Pancreas (tissue), 10 donors: Measurements from ENCODE around the gene AAK1. TPM values are rescaled to one million over a fixed set of nuclear protein-coding genes. Genes with fewer than 3 reads are reported as not detected.

Source experiments
- ATAC-seq, 4 donors: fragments of 200-7000 bp; cut with Tn5 transposase; one replicate each; pipeline versions ENCODE4 v1.8.0 to v1.9.1; 2020; ENCODE audit warnings: mild to moderate bottlenecking in 4 of 4, moderate library complexity in 4 of 4
- DNase-seq, 6 donors: peaks; one replicate each; pipeline ENCODE4 v3.0.0-alpha.2; 2020
- FAIRE-seq: peaks from 2 replicates; lab custom pipeline; 2012; peaks lifted over from hg19 to GRCh38; lab: Jason Lieb, UNC
- H3K27ac ChIP-seq, 4 donors: fragments of 200-600 bp; sonication (generic); 1 replicate in 3 of 4; 2 replicates in 1 of 4; pipeline versions ENCODE4 v1.5.0 to v1.8.0; 2020
- H3K27me3 ChIP-seq, 4 donors: fragments of 200-600 bp; one replicate each; pipeline ENCODE4 v1.8.0; 2021
- H3K36me3 ChIP-seq, 3 donors: fragments of 200-600 bp; sonication (generic) in 1 of 3; one replicate each; pipeline versions ENCODE4 v1.5.0 to v1.8.0; 2020 to 2021
- H3K4me1 ChIP-seq, 3 donors: fragments of 200-600 bp; one replicate each; pipeline ENCODE4 v1.8.0; 2021
- H3K4me3 ChIP-seq, 4 donors: fragments of 200-600 bp; sonication (generic) in 2 of 4; one replicate each; pipeline versions ENCODE4 v1.5.0 to v1.8.0; 2020 to 2021
- H3K9me3 ChIP-seq, 4 donors: fragments of 200-600 bp; one replicate each; pipeline ENCODE4 v1.8.0; 2021
- WGBS, 2 donors: extraction: QIAGEN DNeasy Blood & Tissue Kit; methylation state at CpG; one replicate each; pipeline ENCODE4 v1.1.7; 2013; 5-methylcytosine and 5-hydroxymethylcytosine counted together
- intact Hi-C, 3 donors: fragments of 100-400 bp; cut with DNase I; formaldehyde crosslinking; loops; one replicate each; pipeline versions ENCODE4 v1.11.1 to v1.14.2; 2022
- polyA plus RNA-seq, 2 donors: library from polyadenylated mRNA; stranded (reverse); fragments of 200-250 nt; gene quantifications; one replicate each; pipeline ENCODE4 v1.2.3, GENCODE V29; 2013
- total RNA-seq, 6 donors: library from RNA; stranded (reverse); fragmentation: NEBNext Ultra II Directional in 4 of 6; extraction: Animal tissue kit (Norgen Biotek cat#: 25700) in 4 of 6; gene quantifications; one replicate each; pipeline versions ENCODE4 v1.2.1 to v1.2.4, GENCODE V29; 2021 to 2023
- TF ChIP-seq, protein P1 (sequence below), 4 donors: fragments of 200-600 bp; sonication (generic) in 3 of 4; IDR thresholded peaks; one replicate each; pipeline versions ENCODE4 v1.5.0 to v1.8.0; 2021; ENCODE audit warnings: antibody characterized with exemption in 4 of 4
- donor health status: healthy with polysubstance abuse.
- donor health status: DM: no; HTN: no; CAD: no; lungs with moderate emphysema.
- donor health status: DM: no; HTN: no; CAD: no.
- donor health status: control.
- donor health status: control.
- donor health status: Bipolar disorder and iron deficiency.
- donor health status: DM: yes; HTN: yes; CAD: no.
- donor health status: DM: no; HTN: no; CAD: no.
- donor health status: DM: no; HTN: no; CAD: no.
- donor health status: DM: yes; HTN: yes; CAD: no.

AAK1 gene
- total and polyA plus RNA-seq, 8 donors: 20.6 to 45.1 (median 32.5) TPM

DNA sequence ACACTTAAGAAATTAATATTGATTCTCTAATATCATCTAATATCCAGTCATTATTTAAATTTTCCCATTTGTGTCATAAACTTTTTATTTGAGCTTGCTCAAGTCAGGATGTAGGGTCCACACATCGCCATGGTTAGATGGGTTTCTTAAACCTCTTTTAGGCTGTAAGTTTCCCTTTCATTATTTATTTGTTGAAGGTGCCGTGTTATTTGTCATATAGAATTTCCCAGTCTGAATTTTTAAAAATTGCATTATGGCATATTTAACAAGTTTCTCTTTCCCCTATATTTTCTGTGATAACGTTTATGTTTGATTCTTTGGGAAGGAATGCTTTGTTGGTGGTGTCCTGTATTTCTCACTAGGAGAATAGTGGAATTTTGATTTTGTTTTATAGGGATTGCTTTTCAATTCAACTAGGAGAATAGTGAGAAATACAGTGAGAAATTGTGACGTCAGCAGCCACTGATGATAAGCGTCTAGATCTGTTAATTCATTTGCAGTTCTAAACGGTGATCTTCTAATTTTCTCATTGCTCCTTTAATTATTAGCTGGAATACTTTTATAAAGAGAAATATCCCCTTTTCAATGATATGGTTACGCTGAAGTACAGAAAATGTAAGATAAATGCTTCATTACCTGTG, 44.6 kb upstream of the AAK1 start:
- no peak overlapping the region for H3K27ac ChIP-seq
- H3K4me3 ChIP-seq: no peak overlapping the region
- no peaks in the 10 kb centered on the region for H3K36me3 ChIP-seq
- WGBS, 2 donors: 84 to 92% methylated on average over 7 of the region's 7 CpGs
- peaks cover 23 to 28% (median 26%) of the 10 kb centered on the region in 3 donors for H3K4me1 ChIP-seq
- FAIRE-seq (no peak), ATAC-seq (no peak), DNase-seq (no peak)
- no peaks in the 10 kb centered on the region for H3K27me3 ChIP-seq
- intact Hi-C loops: no loop called here
- no peaks in the 10 kb centered on the region for H3K9me3 ChIP-seq
- TF ChIP-seq, protein P1, sequence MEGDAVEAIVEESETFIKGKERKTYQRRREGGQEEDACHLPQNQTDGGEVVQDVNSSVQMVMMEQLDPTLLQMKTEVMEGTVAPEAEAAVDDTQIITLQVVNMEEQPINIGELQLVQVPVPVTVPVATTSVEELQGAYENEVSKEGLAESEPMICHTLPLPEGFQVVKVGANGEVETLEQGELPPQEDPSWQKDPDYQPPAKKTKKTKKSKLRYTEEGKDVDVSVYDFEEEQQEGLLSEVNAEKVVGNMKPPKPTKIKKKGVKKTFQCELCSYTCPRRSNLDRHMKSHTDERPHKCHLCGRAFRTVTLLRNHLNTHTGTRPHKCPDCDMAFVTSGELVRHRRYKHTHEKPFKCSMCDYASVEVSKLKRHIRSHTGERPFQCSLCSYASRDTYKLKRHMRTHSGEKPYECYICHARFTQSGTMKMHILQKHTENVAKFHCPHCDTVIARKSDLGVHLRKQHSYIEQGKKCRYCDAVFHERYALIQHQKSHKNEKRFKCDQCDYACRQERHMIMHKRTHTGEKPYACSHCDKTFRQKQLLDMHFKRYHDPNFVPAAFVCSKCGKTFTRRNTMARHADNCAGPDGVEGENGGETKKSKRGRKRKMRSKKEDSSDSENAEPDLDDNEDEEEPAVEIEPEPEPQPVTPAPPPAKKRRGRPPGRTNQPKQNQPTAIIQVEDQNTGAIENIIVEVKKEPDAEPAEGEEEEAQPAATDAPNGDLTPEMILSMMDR (IDR thresholded peaks at IDR 0.05): no peak

DNA sequence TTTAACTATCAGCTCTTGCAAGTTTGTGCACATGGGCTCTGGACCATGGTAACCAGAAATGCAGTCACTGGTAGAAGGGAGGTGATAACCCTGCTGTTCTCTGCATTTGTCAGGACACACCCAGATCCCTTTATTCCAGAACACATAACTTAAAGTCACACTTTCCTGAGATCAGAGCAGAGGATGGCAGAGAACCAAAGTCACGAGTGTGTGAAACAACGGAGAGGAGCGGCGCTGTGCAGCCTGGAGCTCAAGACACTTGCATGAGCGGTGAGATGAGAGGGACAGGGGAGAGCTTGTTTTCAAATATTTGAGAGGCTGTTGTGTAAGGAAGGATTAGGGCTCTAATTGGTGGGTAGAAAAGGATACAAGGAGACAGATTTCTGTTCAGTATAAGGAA, 43.3 kb upstream of the AAK1 start:
- WGBS, 2 donors: 80 to 81% methylated on average over 5 of the region's 5 CpGs

DNA sequence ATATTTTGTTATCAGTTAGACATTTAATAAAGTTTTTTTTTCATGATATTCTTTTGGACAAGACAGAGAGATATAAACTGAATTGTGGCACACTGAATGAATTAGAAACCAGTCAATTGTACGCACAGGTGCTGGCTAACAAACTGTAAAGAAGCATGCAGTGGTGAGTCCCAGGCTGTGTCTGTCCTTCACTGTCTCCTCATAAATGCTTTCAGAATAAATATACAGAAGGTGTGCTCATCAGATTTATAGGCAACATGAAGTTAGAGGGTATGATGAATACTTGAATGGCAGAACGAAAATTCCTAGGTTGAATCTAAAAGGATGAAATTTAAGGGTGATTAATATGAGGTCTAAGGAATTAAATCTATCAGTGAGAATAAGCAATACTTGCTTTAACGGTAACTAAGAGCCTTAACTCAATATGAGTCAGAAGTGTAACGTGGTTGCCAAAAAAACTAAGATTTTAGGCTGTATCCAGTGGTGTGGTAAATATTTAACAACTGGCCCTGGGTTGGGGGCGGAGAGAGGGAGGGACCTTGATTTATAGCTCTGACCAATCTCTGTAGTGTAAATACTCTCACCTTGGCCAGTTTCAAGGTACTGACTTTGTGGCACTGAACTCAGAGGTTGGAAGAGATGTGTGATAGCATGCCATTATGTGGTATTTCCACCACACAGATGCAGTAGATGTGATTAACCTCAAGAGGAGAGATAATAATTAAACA, 41.9 kb upstream of the AAK1 start:
- Histone ChIP-seq H3K4me1 (peaks cover 31 to 41% (median 36%) of the 10 kb centered on the region in 3 donors), H3K36me3 (no peaks in the 10 kb centered on the region), H3K9me3 (no peaks in the 10 kb centered on the region), H3K4me3 (no peak overlapping the region), H3K27ac (peak overlapping the region in 3 of 4 donors; percentile 29 to 87 (median 81)), H3K27me3 (no peaks in the 10 kb centered on the region)
- 28 to 32% methylated on average over 5 of the region's 5 CpGs for WGBS, 2 donors
- peak; percentile 63 to 87 (median 79) for DNase-seq
- ATAC-seq: peak; percentile 89 to 97 (median 94)
- no peak for FAIRE-seq
- intact Hi-C loops: no loop called here
- TF ChIP-seq, protein P1 (IDR thresholded peaks at IDR 0.05): no peak

More for the DNA sequence above, 43.3 kb upstream of the AAK1 start:
- ATAC-seq (no peak), FAIRE-seq (no peak), DNase-seq (no peak)
- TF ChIP-seq, protein P1 (IDR thresholded peaks at IDR 0.05): no peak
- intact Hi-C loops: no loop called here
- Histone ChIP-seq H3K27me3 (no peaks in the 10 kb centered on the region), H3K9me3 (no peaks in the 10 kb centered on the region), H3K4me3 (no peak overlapping the region), H3K27ac (peak overlapping the region in 1 of 4 donors; percentile 87), H3K4me1 (peaks cover 31 to 41% (median 36%) of the 10 kb centered on the region in 3 donors), H3K36me3 (no peaks in the 10 kb centered on the region)

DNA sequence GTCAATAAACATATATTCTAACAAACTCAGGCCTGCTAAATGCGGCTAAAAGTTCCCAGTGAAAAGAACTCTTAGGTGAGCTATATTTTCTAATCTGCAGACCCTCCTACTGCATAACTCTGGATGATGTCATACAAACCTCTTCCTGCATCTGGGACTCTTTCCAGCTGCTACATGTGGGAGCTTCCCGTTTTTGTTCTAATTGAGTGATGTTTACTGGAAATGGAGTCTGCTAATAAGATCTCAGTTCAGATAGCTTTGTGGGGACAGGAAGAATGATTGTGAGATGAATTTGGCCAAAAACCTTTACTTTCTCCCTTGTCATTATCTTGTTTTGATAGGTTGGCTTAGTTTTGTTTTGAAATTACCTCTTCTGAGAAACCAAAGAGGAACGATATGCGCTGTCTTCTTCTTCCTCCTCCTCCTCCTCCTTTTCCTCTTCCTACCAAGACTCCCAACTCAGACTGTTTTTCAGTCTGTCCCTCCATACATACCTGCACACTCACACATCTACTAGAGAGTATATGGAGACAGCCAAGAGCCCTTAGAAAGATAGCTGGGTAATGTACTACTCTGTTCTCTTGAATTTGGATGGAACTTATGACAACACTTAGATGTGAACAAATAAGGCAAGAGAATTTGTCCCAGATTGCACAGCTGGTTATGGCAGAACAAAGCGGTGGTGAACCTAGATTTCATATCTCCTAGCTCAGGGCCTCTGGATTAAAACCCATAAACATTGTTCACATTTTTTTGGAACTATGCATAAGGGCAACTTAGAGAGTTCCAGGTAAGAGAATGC, 39.8 kb upstream of the AAK1 start:
- ATAC-seq (peak; percentile 40 to 73 (median 62)), DNase-seq (peak in 2 of 6 donors; percentile 44 to 51), FAIRE-seq (no peak)
- 25 to 34% methylated on average over 5 of the region's 5 CpGs for WGBS, 2 donors
- TF ChIP-seq, protein P1 (IDR thresholded peaks at IDR 0.05): no peak
- H3K27me3 ChIP-seq: no peaks in the 10 kb centered on the region
- H3K27ac ChIP-seq: peak overlapping the region in 3 of 4 donors; percentile 34 to 87 (median 81)
- intact Hi-C loops: no loop called here
- no peaks in the 10 kb centered on the region for H3K36me3 ChIP-seq
- peaks cover 31 to 41% (median 36%) of the 10 kb centered on the region in 3 donors for H3K4me1 ChIP-seq
- H3K9me3 ChIP-seq: no peaks in the 10 kb centered on the region
- no peak overlapping the region for H3K4me3 ChIP-seq
